Effector memory CD8-positive, alpha-beta T cell (primary cell): ENCODE data around the gene TEN1.

Experiments
- ATAC-seq: fragments of 150-1000 bp; cut with Tn5 transposase; replicated peaks from 2 replicates; pipeline ENCODE4 v1.10.0; 2021; ENCODE audit warnings: mild to moderate bottlenecking, moderate library complexity
- DNase-seq, 3 experiments: peaks; one replicate each; pipeline ENCODE4 v3.0.0; 2021
- H3K27ac Mint-ChIP-seq, 2 donors: one replicate each; pipeline ENCODE4 v1.8.0; 2022; ENCODE audit warnings: mild to moderate bottlenecking in 2 of 2, mixed read lengths in 2 of 2, moderate library complexity in 2 of 2
- H3K27me3 Mint-ChIP-seq, 2 donors: one replicate each; pipeline ENCODE4 v1.8.0; 2022; ENCODE audit warnings: mixed read lengths in 2 of 2
- H3K36me3 Mint-ChIP-seq: one replicate; pipeline ENCODE4 v1.8.0; 2022; ENCODE audit warnings: mild to moderate bottlenecking, moderate library complexity, mixed read lengths; ENCODE audit not compliant: insufficient read depth
- H3K4me1 Mint-ChIP-seq, 2 donors: one replicate each; pipeline ENCODE4 v1.8.0; 2022; ENCODE audit warnings: low read depth in 2 of 2, mixed read lengths in 2 of 2
- H3K4me3 Mint-ChIP-seq, 2 donors: one replicate each; pipeline ENCODE4 v1.8.0; 2022; ENCODE audit warnings: mild to moderate bottlenecking in 2 of 2, mixed read lengths in 2 of 2, moderate library complexity in 2 of 2
- H3K9me3 Mint-ChIP-seq, 2 donors: one replicate each; pipeline ENCODE4 v1.8.0; 2022; ENCODE audit warnings: mixed read lengths in 2 of 2

TEN1 gene

GRCh38 chr17:76017481-76018339 lies 38.7 kb downstream of the TEN1 start:
- Mint-ChIP-seq H3K36me3 (no peaks in the 10 kb centered on the region), H3K4me1 (peaks cover 6% of the 10 kb centered on the region in 2 donors), H3K27ac (no peak overlapping the region), H3K4me3 (no peak overlapping the region), H3K9me3 (no peaks in the 10 kb centered on the region), H3K27me3 (no peaks in the 10 kb centered on the region)
- DNase-seq (no peak), ATAC-seq (no peak)

- no peaks in the 10 kb centered on the region for H3K36me3 Mint-ChIP-seq
- peaks cover 6% of the 10 kb centered on the region in 2 donors for H3K4me1 Mint-ChIP-seq
- H3K27ac Mint-ChIP-seq = peak overlapping the region in 1 of 2 donors; percentile 25
- DNase-seq (no peak), ATAC-seq (no peak)
- no peak overlapping the region for H3K4me3 Mint-ChIP-seq
- no peaks in the 10 kb centered on the region for H3K9me3 Mint-ChIP-seq
- H3K27me3 Mint-ChIP-seq = no peaks in the 10 kb centered on the region
Observed at GRCh38 chr17:76018340-76018680, 39.3 kb downstream of the TEN1 start.

GRCh38 chr17:76018801-76019200 lies 39.8 kb downstream of the TEN1 start:
- no peaks in the 10 kb centered on the region for H3K36me3 Mint-ChIP-seq
- no peak overlapping the region for H3K4me3 Mint-ChIP-seq
- no peaks in the 10 kb centered on the region for H3K9me3 Mint-ChIP-seq
- ATAC-seq (no peak), DNase-seq (no peak)
- peaks cover 6% of the 10 kb centered on the region in 2 donors for H3K4me1 Mint-ChIP-seq
- H3K27ac Mint-ChIP-seq = peak overlapping the region in 1 of 2 donors; percentile 25
- H3K27me3 Mint-ChIP-seq = no peaks in the 10 kb centered on the region

- no peaks in the 10 kb centered on the region for H3K36me3 Mint-ChIP-seq
- no peak overlapping the region for H3K4me3 Mint-ChIP-seq
- ATAC-seq (no peak), DNase-seq (no peak)
- no peaks in the 10 kb centered on the region for H3K9me3 Mint-ChIP-seq
- H3K4me1 Mint-ChIP-seq = no peaks in the 10 kb centered on the region
- peak overlapping the region in 1 of 2 donors; percentile 31 for H3K27ac Mint-ChIP-seq
- no peaks in the 10 kb centered on the region for H3K27me3 Mint-ChIP-seq
Observed at GRCh38 chr17:76019833-76020467, 40.9 kb downstream of the TEN1 start.

- Mint-ChIP-seq H3K27ac (no peak overlapping the region), H3K36me3 (no peaks in the 10 kb centered on the region), H3K9me3 (no peaks in the 10 kb centered on the region), H3K4me3 (no peak overlapping the region), H3K4me1 (no peaks in the 10 kb centered on the region), H3K27me3 (no peaks in the 10 kb centered on the region)
- no peak for ATAC-seq
- DNase-seq = no peak
Observed at GRCh38 chr17:76022285-76022684, 43.2 kb downstream of the TEN1 start.

GRCh38 chr17:76022973-76023899 lies 44.2 kb downstream of the TEN1 start:
- DNase-seq = no peak
- Mint-ChIP-seq H3K9me3 (no peaks in the 10 kb centered on the region), H3K27me3 (no peaks in the 10 kb centered on the region), H3K4me3 (no peak overlapping the region), H3K4me1 (no peaks in the 10 kb centered on the region), H3K36me3 (no peaks in the 10 kb centered on the region), H3K27ac (peak overlapping the region in 1 of 2 donors; percentile 10)
- ATAC-seq = no peak

GRCh38 chr17:76023900-76024237 lies 44.8 kb downstream of the TEN1 start:
- DNase-seq = no peak
- no peaks in the 10 kb centered on the region for H3K9me3 Mint-ChIP-seq
- H3K4me1 Mint-ChIP-seq = peaks cover 0 to 1% of the 10 kb centered on the region in 2 donors

GRCh38 chr17:76024353-76024752 lies 45.3 kb downstream of the TEN1 start:
- Mint-ChIP-seq H3K27me3 (no peaks in the 10 kb centered on the region), H3K4me3 (no peak overlapping the region), H3K36me3 (no peaks in the 10 kb centered on the region), H3K9me3 (no peaks in the 10 kb centered on the region), H3K4me1 (peaks cover 3 to 6% of the 10 kb centered on the region in 2 donors), H3K27ac (peak overlapping the region in 1 of 2 donors; percentile 17)
- ATAC-seq (no peak), DNase-seq (no peak)

More at GRCh38 chr17:76023900-76024237, 44.8 kb downstream of the TEN1 start:
- Mint-ChIP-seq H3K36me3 (no peaks in the 10 kb centered on the region), H3K27me3 (no peaks in the 10 kb centered on the region), H3K4me3 (no peak overlapping the region), H3K27ac (no peak overlapping the region)
- ATAC-seq = no peak

- ATAC-seq (no peak), DNase-seq (no peak)
- H3K4me3 Mint-ChIP-seq = no peak overlapping the region
- H3K36me3 Mint-ChIP-seq = no peaks in the 10 kb centered on the region
- no peaks in the 10 kb centered on the region for H3K9me3 Mint-ChIP-seq
- no peaks in the 10 kb centered on the region for H3K27me3 Mint-ChIP-seq
- H3K27ac Mint-ChIP-seq = peak overlapping the region in 1 of 2 donors; percentile 17
- peaks cover 8 to 13% of the 10 kb centered on the region in 2 donors for H3K4me1 Mint-ChIP-seq
Observed at GRCh38 chr17:76025294-76025693, 46.3 kb downstream of the TEN1 start.

GRCh38 chr17:76026714-76027158 lies 47.7 kb downstream of the TEN1 start:
- H3K27ac Mint-ChIP-seq = peak overlapping the region in 1 of 2 donors; percentile 19

GRCh38 chr17:76027159-76027839 lies 48.3 kb downstream of the TEN1 start, which contains the start of gene EVPL:
Gene EVPL, minus strand, starts transcription at chr17:76027306. Its CDS starts 108 bp downstream, at chr17:76027198.
- no peak within 1 kb of the TSS for H3K4me3 Mint-ChIP-seq
- H3K36me3 Mint-ChIP-seq = no peaks in the 10 kb centered on the region
- no peak for ATAC-seq
- peaks cover 8 to 13% of the 10 kb centered on the region in 2 donors for H3K4me1 Mint-ChIP-seq
- no peaks in the 10 kb centered on the region for H3K9me3 Mint-ChIP-seq
- DNase-seq = no peak
- H3K27me3 Mint-ChIP-seq = no peaks in the 10 kb centered on the region
- H3K27ac Mint-ChIP-seq = peak within 1 kb of the TSS in 1 of 2 donors; percentile 19

More at GRCh38 chr17:76026714-76027158, 47.7 kb downstream of the TEN1 start:
- no peaks in the 10 kb centered on the region for H3K9me3 Mint-ChIP-seq
- ATAC-seq (no peak), DNase-seq (no peak)
- H3K27me3 Mint-ChIP-seq = no peaks in the 10 kb centered on the region
- H3K36me3 Mint-ChIP-seq = no peaks in the 10 kb centered on the region
- H3K4me1 Mint-ChIP-seq = peaks cover 8 to 13% of the 10 kb centered on the region in 2 donors
- H3K4me3 Mint-ChIP-seq = no peak overlapping the region

GRCh38 chr17:76032073-76032779 lies 53.2 kb downstream of the TEN1 start:
- Mint-ChIP-seq H3K4me3 (no peak overlapping the region), H3K4me1 (peaks cover 8 to 13% of the 10 kb centered on the region in 2 donors), H3K9me3 (no peaks in the 10 kb centered on the region), H3K36me3 (no peaks in the 10 kb centered on the region), H3K27me3 (no peaks in the 10 kb centered on the region), H3K27ac (no peak overlapping the region)
- ATAC-seq (no peak), DNase-seq (no peak)
